BLaER1 treated with 17β-estradiol and CSF1 and Interleukin-3, amounts not matched to agents 10 nM and 100 nM (cell line): ENCODE measurements around the gene DUS1L.
"Not testable (repeated sequence)": the region's sequence is repeated elsewhere in the genome, so short reads cannot be mapped to it uniquely, and the experiment has no call there.

Experiments
- H3K27ac ChIP-seq, 11 experiments: shearing (Covaris generic); formaldehyde crosslinking; 2 replicates each; pipeline ENCODE4 v1.8.1; 2022
- H3K27me3 ChIP-seq, 11 experiments: shearing (Covaris generic); formaldehyde crosslinking; 2 replicates each; pipeline ENCODE4 v1.8.1; 2022
- H3K36me3 ChIP-seq, 11 experiments: shearing (Covaris generic); formaldehyde crosslinking; 2 replicates each; pipeline ENCODE4 v1.8.1; 2022
- H3K4me1 ChIP-seq, 10 experiments: shearing (Covaris generic); formaldehyde crosslinking; 2 replicates each; pipeline ENCODE4 v1.8.1; 2022
- H3K4me2 ChIP-seq, 11 experiments: shearing (Covaris generic); formaldehyde crosslinking; 2 replicates each; pipeline ENCODE4 v1.8.1; 2022
- H3K4me3 ChIP-seq, 10 experiments: shearing (Covaris generic); formaldehyde crosslinking; 2 replicates each; pipeline ENCODE4 v1.8.1; 2022
- H3K9ac ChIP-seq, 11 experiments: shearing (Covaris generic); formaldehyde crosslinking; 2 replicates each; pipeline ENCODE4 v1.8.1; 2022
- H3K9me3 ChIP-seq, 11 experiments: shearing (Covaris generic); formaldehyde crosslinking; replicated peaks in 1 of 11; 2 replicates each; pipeline ENCODE4 v1.8.1; 2022
- H4K20me1 ChIP-seq, 11 experiments: shearing (Covaris generic); formaldehyde crosslinking; 2 replicates each; pipeline ENCODE4 v1.8.1; 2022
- Cebpa-rat ChIP-seq, 11 experiments: shearing (Covaris generic); IDR thresholded peaks; 2 replicates each; pipeline ENCODE4 v1.8.1; 2022

Gene DUS1L

DNA sequence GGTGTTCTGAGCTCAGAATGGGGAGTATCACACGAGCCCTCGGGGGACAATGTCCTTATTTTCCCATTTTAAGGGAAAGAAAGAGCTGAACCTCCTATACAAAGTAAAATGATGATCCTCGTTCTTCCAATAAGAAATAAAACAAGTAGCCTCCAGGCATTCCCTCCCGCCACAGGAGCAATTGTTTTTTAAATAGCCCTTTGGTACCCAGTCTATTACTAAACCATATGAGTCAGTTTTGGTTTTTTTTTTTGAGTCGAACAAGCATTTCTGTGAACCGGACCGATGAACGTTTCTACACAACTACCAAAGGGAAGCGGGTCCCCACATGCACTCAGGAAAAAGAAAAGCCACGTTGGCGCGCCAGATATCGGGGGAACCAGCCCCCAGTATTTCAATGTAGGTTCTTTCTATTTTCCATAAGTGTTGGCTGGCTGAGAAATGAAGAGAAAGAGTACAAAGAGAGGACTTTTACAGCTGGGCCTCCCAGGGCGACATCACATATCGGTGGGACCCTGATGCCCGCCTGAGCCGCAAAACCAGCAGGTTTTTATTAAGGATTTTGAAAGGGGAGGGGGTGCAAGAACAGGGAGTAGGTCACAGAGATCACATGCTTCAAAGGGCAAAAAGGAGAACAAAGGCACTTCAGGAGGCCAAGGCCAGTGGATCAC lies 24.3 kb downstream of the DUS1L start:
- peak overlapping the region in 3 of 11 experiments; percentile 13 to 29 (median 20); a peak in 4 of 22 replicates for H3K4me2 ChIP-seq
- peaks cover 0 to 2% (median 0%) of the 10 kb centered on the region in 11 experiments; a peak in 1 of 22 replicates for H3K36me3 ChIP-seq
- H3K9ac ChIP-seq: no peak overlapping the region
- H3K27me3 ChIP-seq: no peaks in the 10 kb centered on the region
- no peak for TF ChIP-seq Cebpa-rat (IDR thresholded peaks at IDR 0.05)
- peaks cover 11 to 33% (median 14%) of the 10 kb centered on the region in 10 experiments for H3K4me1 ChIP-seq
- no peak overlapping the region for H3K27ac ChIP-seq
- no peaks in the 10 kb centered on the region for H3K9me3 ChIP-seq
- H4K20me1 ChIP-seq: peaks cover 0 to 8% (median 6%) of the 10 kb centered on the region in 11 experiments; a peak in 12 of 22 replicates
- no peak overlapping the region for H3K4me3 ChIP-seq

DNA sequence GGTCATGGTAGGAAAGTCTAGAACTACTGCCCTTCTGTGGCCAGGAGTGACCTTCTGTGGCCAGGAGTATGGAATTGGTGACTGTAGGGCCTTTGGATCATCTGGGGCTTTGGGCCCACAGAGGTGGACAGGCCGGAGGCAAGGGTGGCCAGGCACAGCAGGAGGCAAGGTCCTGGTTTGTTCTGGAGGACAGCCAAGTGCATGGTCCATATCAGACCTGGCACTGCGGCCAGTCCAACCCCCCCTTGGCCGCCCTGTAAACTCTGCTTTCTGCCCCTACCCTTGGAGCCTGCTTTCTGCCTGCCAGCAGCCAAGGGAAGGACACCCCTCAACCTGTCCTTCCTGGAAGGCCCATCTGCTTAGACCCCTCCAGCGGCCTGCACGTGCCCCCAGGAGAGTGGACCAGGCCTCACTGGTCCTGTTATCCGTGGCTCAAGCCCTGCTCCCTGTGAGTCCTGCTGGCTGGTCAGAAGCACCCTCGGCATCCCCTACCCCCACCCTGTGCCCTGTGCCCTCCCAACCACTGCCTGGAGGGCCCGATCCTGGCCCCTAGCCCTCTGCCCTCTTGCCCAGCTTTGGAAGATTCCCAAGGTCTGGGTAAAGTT lies 25.8 kb downstream of the DUS1L start:
- peak overlapping the region in 1 of 11 experiments; percentile 55; a peak in 2 of 22 replicates for H3K4me2 ChIP-seq
- H3K36me3 ChIP-seq: 0 out of 22 replicates have a peak, but pooled peaks cover 0 to 7% (median 0%) of the 10 kb centered on the region in 11 experiments
- H3K4me1 ChIP-seq: peaks cover 20 to 48% (median 27%) of the 10 kb centered on the region in 10 experiments
- H3K27me3 ChIP-seq: no peaks in the 10 kb centered on the region
- H4K20me1 ChIP-seq: peaks cover 0 to 23% (median 20%) of the 10 kb centered on the region in 11 experiments; a peak in 15 of 22 replicates
- no peaks in the 10 kb centered on the region for H3K9me3 ChIP-seq
- no peak overlapping the region for H3K4me3 ChIP-seq
- H3K27ac ChIP-seq: no peak overlapping the region
- no peak for TF ChIP-seq Cebpa-rat (IDR thresholded peaks at IDR 0.05)
- no peak overlapping the region for H3K9ac ChIP-seq

GRCh38 chr17:82038796-82039409 lies 26.7 kb downstream of the DUS1L start:
- H3K27me3 ChIP-seq, H3K4me3 ChIP-seq, H3K27ac ChIP-seq, H3K9me3 ChIP-seq, H3K36me3 ChIP-seq, H3K9ac ChIP-seq: not testable (repeated sequence)
- H3K4me2 ChIP-seq: peak overlapping the region in 4 of 11 experiments; percentile 4 to 100 (median 76); a peak in 4 of 22 replicates
- peaks cover 22 to 51% (median 31%) of the 10 kb centered on the region in 10 experiments for H3K4me1 ChIP-seq
- H4K20me1 ChIP-seq: peaks cover 0 to 29% (median 20%) of the 10 kb centered on the region in 11 experiments; a peak in 15 of 22 replicates

GRCh38 chr17:82037889-82038195 lies 27.8 kb downstream of the DUS1L start:
- Histone ChIP-seq H3K4me2 (peak overlapping the region; percentile 84 to 100 (median 99)), H3K9ac (peak overlapping the region in 7 of 11 experiments; percentile 22 to 86 (median 51); a peak in 7 of 22 replicates), H4K20me1 (peaks cover 0 to 37% (median 20%) of the 10 kb centered on the region in 11 experiments; a peak in 16 of 22 replicates), H3K4me3 (peak overlapping the region in 9 of 10 experiments; percentile 59 to 79 (median 73); a peak in 16 of 20 replicates), H3K27ac (peak overlapping the region in 1 of 11 experiments; percentile 46; a peak in 1 of 22 replicates), H3K36me3 (peaks cover 0 to 7% (median 0%) of the 10 kb centered on the region in 11 experiments; a peak in 1 of 22 replicates), H3K27me3 (peaks cover 0 to 9% (median 8%) of the 10 kb centered on the region in 11 experiments; a peak in 15 of 22 replicates), H3K4me1 (peaks cover 28 to 51% (median 38%) of the 10 kb centered on the region in 10 experiments), H3K9me3 (no peaks in the 10 kb centered on the region)
- TF ChIP-seq Cebpa-rat (IDR thresholded peaks at IDR 0.05): no peak

DNA sequence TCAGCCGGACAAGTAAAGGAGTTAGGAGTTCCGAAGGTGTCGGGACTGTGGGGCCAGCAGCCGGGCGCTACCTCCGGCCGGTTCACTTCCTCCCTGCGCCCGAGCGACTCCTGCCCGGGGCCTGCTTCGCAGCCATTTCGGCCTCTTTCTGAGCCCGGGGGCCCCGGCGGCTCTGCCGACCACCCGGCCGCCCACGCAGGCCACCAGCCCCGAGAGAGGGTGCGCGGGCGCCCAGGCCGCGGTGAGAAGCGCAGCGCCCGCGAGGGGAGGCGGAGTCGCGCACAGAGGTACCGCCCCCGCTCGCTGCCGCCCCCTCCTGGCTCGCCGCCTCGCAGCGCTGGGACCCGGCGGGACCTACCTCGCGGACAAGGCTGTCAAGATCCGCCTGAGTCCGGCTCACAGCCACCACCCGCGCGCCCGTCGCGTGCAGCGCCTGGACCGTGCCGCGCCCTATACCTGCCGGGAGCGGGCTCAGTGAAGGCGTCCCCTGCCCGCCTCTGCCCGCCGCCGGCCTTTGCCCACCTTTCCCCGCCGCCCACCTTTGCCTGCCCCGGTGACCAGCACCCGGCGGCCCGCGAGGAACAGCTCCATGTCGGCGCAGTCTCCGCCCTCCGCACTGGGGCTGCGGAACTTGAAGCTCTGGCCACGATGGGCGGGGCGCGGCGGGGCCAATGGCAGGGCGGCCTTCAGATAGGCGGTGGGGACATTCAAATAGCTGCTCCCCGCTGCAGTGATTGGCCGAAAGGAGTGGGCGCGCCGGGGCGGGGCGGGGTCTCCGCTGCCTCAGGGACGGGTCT lies 28.3 kb downstream of the DUS1L start, which contains the start of gene DCXR:
Gene DCXR, minus strand, starts transcription at position 606 of the 797 bp plus-strand sequence. Its CDS starts 15 bp downstream, at position 591.
- peaks cover 0 to 42% (median 20%) of the 10 kb centered on the region in 11 experiments; a peak in 16 of 22 replicates for H4K20me1 ChIP-seq
- H3K4me3 ChIP-seq: peak within 1 kb of the TSS; percentile 59 to 79 (median 73)
- H3K27ac ChIP-seq: peak within 1 kb of the TSS; percentile 52 to 85 (median 78); a peak in 21 of 22 replicates
- TF ChIP-seq Cebpa-rat (IDR thresholded peaks at IDR 0.05): no peak
- H3K9me3 ChIP-seq: no peaks in the 10 kb centered on the region
- peak within 1 kb of the TSS; percentile 78 to 88 (median 83) for H3K9ac ChIP-seq
- peak within 1 kb of the TSS; percentile 90 to 100 (median 99) for H3K4me2 ChIP-seq
- H3K4me1 ChIP-seq: peaks cover 34 to 55% (median 44%) of the 10 kb centered on the region in 10 experiments
- H3K36me3 ChIP-seq: peaks cover 0 to 7% (median 0%) of the 10 kb centered on the region in 11 experiments; a peak in 1 of 22 replicates
- H3K27me3 ChIP-seq: peaks cover 0 to 15% (median 13%) of the 10 kb centered on the region in 11 experiments; a peak in 18 of 22 replicates

- Histone ChIP-seq H3K27ac (peak overlapping the region; percentile 52 to 85 (median 78); a peak in 21 of 22 replicates), H4K20me1 (peaks cover 0 to 45% (median 20%) of the 10 kb centered on the region in 11 experiments; a peak in 16 of 22 replicates), H3K27me3 (peaks cover 0 to 20% (median 18%) of the 10 kb centered on the region in 11 experiments; a peak in 19 of 22 replicates), H3K4me1 (peaks cover 39 to 58% (median 49%) of the 10 kb centered on the region in 10 experiments), H3K36me3 (peaks cover 0 to 7% (median 0%) of the 10 kb centered on the region in 11 experiments; a peak in 1 of 22 replicates), H3K9ac (peak overlapping the region; percentile 78 to 88 (median 83)), H3K9me3 (no peaks in the 10 kb centered on the region), H3K4me3 (peak overlapping the region; percentile 59 to 79 (median 73)), H3K4me2 (peak overlapping the region; percentile 90 to 100 (median 99))
- TF ChIP-seq Cebpa-rat (IDR thresholded peaks at IDR 0.05): no peak
Measured at GRCh38 chr17:82036634-82037091, 28.9 kb downstream of the DUS1L start.

- Histone ChIP-seq H3K27ac (peak overlapping the region in 2 of 11 experiments; percentile 77 to 82; a peak in 2 of 22 replicates), H3K27me3 (peaks cover 0 to 20% (median 18%) of the 10 kb centered on the region in 11 experiments; a peak in 19 of 22 replicates), H3K36me3 (peaks cover 0 to 7% (median 0%) of the 10 kb centered on the region in 11 experiments; a peak in 1 of 22 replicates), H3K4me2 (peak overlapping the region; percentile 90 to 100 (median 99)), H3K4me3 (peak overlapping the region; percentile 59 to 79 (median 73)), H3K4me1 (peaks cover 41 to 54% (median 49%) of the 10 kb centered on the region in 10 experiments), H3K9ac (peak overlapping the region; percentile 78 to 88 (median 83)), H4K20me1 (peaks cover 0 to 45% (median 20%) of the 10 kb centered on the region in 11 experiments; a peak in 16 of 22 replicates), H3K9me3 (no peaks in the 10 kb centered on the region)
- TF ChIP-seq Cebpa-rat (IDR thresholded peaks at IDR 0.05): no peak
Measured at GRCh38 chr17:82035956-82036633, 29.5 kb downstream of the DUS1L start.
